ENCODE data around the gene CHCHD2.
"Not testable (repeated sequence)": the region's sequence is repeated elsewhere in the genome, so short reads cannot be mapped to it uniquely, and the experiment has no call there.

The CHCHD2 gene

GRCh38 chr7:56106108-56107073 is at the start of gene CHCHD2:
Gene CHCHD2 (minus strand): TSS chr7:56106476. CDS start chr7:56106413, 63 bp downstream.
- DNase-seq (ENCODE audit: low read depth in 2 of 2) = peak; percentile 78 to 81

- DNase-seq (ENCODE audit: low read depth in 2 of 2) = not testable (repeated sequence)
These were observed 24.8 kb upstream of the CHCHD2 start for GRCh38 chr7:56131062-56131461.

- no peak for DNase-seq (ENCODE audit: low read depth in 2 of 2)
These were observed 21.1 kb upstream of the CHCHD2 start for GRCh38 chr7:56127241-56127975.

- no peak for DNase-seq (ENCODE audit: low read depth in 2 of 2)
These were observed 19.6 kb upstream of the CHCHD2 start for GRCh38 chr7:56125831-56126230.

GRCh38 chr7:56124981-56125380 is 18.7 kb upstream of the CHCHD2 start:
- no peak for DNase-seq (ENCODE audit: low read depth in 2 of 2)

GRCh38 chr7:56121440-56121839 is 15.2 kb upstream of the CHCHD2 start:
- no peak for DNase-seq (ENCODE audit: low read depth in 2 of 2)

- no peak for DNase-seq (ENCODE audit: low read depth in 2 of 2)
These were observed 9.7 kb upstream of the CHCHD2 start, which contains the start of gene NUPR2 for GRCh38 chr7:56115852-56116538. Gene NUPR2 (minus strand): TSS chr7:56116417. CDS start chr7:56116314, 103 bp downstream.

GRCh38 chr7:56112244-56112643 is 6.0 kb upstream of the CHCHD2 start:
- not testable (repeated sequence) for DNase-seq (ENCODE audit: low read depth in 2 of 2)

- DNase-seq (ENCODE audit: low read depth in 2 of 2) = no peak
These were observed 4.3 kb upstream of the CHCHD2 start for GRCh38 chr7:56110611-56111010.

GRCh38 chr7:56107954-56108258 is 1.6 kb upstream of the CHCHD2 start:
- no peak for DNase-seq (ENCODE audit: low read depth in 2 of 2)

GRCh38 chr7:56105508-56105907 is 768 bp downstream of the CHCHD2 start:
- no peak for DNase-seq (ENCODE audit: low read depth in 2 of 2)

- DNase-seq (ENCODE audit: low read depth in 2 of 2) = not testable (repeated sequence)
These were observed 2.1 kb downstream of the CHCHD2 start for GRCh38 chr7:56104138-56104537.

GRCh38 chr7:56099653-56100052 is 6.6 kb downstream of the CHCHD2 start:
- DNase-seq (ENCODE audit: low read depth in 2 of 2) = no peak

- DNase-seq (ENCODE audit: low read depth in 2 of 2) = not testable (repeated sequence)
These were observed 7.9 kb downstream of the CHCHD2 start for GRCh38 chr7:56098187-56099008.

- DNase-seq (ENCODE audit: low read depth in 2 of 2) = no peak
These were observed 8.6 kb downstream of the CHCHD2 start for GRCh38 chr7:56097700-56098099.

- DNase-seq (ENCODE audit: low read depth in 2 of 2) = no peak
These were observed 13.3 kb downstream of the CHCHD2 start, which contains the start of gene PHKG1 for GRCh38 chr7:56092789-56093531. Gene PHKG1 (minus strand): TSS chr7:56092952. CDS start chr7:56088941, 4,011 bp downstream.

GRCh38 chr7:56092388-56092787 is 13.9 kb downstream of the CHCHD2 start:
- not testable (repeated sequence) for DNase-seq (ENCODE audit: low read depth in 2 of 2)

GRCh38 chr7:56091591-56091990 is 14.7 kb downstream of the CHCHD2 start:
- DNase-seq (ENCODE audit: low read depth in 2 of 2) = no peak

GRCh38 chr7:56087445-56087844 is 18.8 kb downstream of the CHCHD2 start:
- DNase-seq (ENCODE audit: low read depth in 2 of 2) = no peak

- no peak for DNase-seq (ENCODE audit: low read depth in 2 of 2)
These were observed 19.5 kb downstream of the CHCHD2 start for GRCh38 chr7:56086761-56087160.

All from stimulated activated CD8-positive, alpha-beta memory T cell treated with anti-CD3 and anti-CD28 coated beads, Interleukin-7, amount 100 ng/mL, for 1 hour (primary cell).